Muscle of back (tissue), 13 donors: ENCODE data around the gene TMEM178B. TPM values are rescaled to one million over a fixed set of nuclear protein-coding genes. Genes with fewer than 3 reads are reported as not detected.
"Not testable (repeated sequence)": the region's sequence is repeated elsewhere in the genome, so short reads cannot be mapped to it uniquely, and the experiment has no call there.

Experiments
- DNase-seq, 3 donors: peaks; one replicate each; pipeline versions ENCODE4 v3.0.0 to v3.0.0-alpha.2; 2013
- long read RNA-seq, 9 donors: transcript quantifications; one replicate each; lab custom pipeline, GENCODE V29; 2026
- polyA plus RNA-seq, 10 donors: library from polyadenylated mRNA; unstranded; fragments of 120-200 nt; gene quantifications; one replicate each; pipeline ENCODE4 v1.2.1, GENCODE V29; 2013; ENCODE audit not compliant: insufficient read length in 10 of 10

The TMEM178B gene
- 1 to 10 TPM in 1 of 10 donors, under 1 TPM in 9; 0.38 to 1.4 (median 0.58) TPM for polyA plus RNA-seq
- long read RNA-seq, donor 1: 0 reads
- long read RNA-seq, donor 2: 0 reads
- long read RNA-seq, donor 3: 0 reads
- long read RNA-seq, donor 4: 0 reads
- long read RNA-seq, donor 5: 0 reads
- long read RNA-seq, donor 6: 0 reads
- long read RNA-seq, donor 7: 0 reads
- long read RNA-seq, donor 8: 0 reads
- long read RNA-seq, donor 9: 0 reads

- peak in 1 of 3 donors; percentile 5 for DNase-seq
Observed at GRCh38 chr7:141073641-141074161, at the start of gene TMEM178B. Gene TMEM178B (plus strand): TSS chr7:141074064.

GRCh38 chr7:141024668-141025067 lies 49.2 kb upstream of the TMEM178B start:
- no peak for DNase-seq

- no peak for DNase-seq
Observed at GRCh38 chr7:141027043-141027442, 46.8 kb upstream of the TMEM178B start.

- no peak for DNase-seq
Observed at GRCh38 chr7:141028767-141029166, 45.1 kb upstream of the TMEM178B start.

GRCh38 chr7:141032539-141033323 lies 41.1 kb upstream of the TMEM178B start:
- DNase-seq: not testable (repeated sequence)

GRCh38 chr7:141038100-141038499 lies 35.8 kb upstream of the TMEM178B start:
- not testable (repeated sequence) for DNase-seq

GRCh38 chr7:141039376-141039775 lies 34.5 kb upstream of the TMEM178B start:
- no peak for DNase-seq

GRCh38 chr7:141042222-141043193 lies 31.4 kb upstream of the TMEM178B start:
- no peak for DNase-seq

GRCh38 chr7:141043616-141044015 lies 30.2 kb upstream of the TMEM178B start:
- no peak for DNase-seq

- no peak for DNase-seq
Observed at GRCh38 chr7:141045126-141045841, 28.6 kb upstream of the TMEM178B start.

- no peak for DNase-seq
Observed at GRCh38 chr7:141045842-141046620, 27.8 kb upstream of the TMEM178B start.

GRCh38 chr7:141053626-141054025 lies 20.2 kb upstream of the TMEM178B start:
- no peak for DNase-seq

GRCh38 chr7:141055146-141055545 lies 18.7 kb upstream of the TMEM178B start:
- DNase-seq: no peak

- DNase-seq: no peak
Observed at GRCh38 chr7:141057788-141058187, 16.1 kb upstream of the TMEM178B start.

GRCh38 chr7:141067856-141068255 lies 6.0 kb upstream of the TMEM178B start:
- DNase-seq: not testable (repeated sequence)

- DNase-seq: peak in 1 of 3 donors; percentile 12
Observed at GRCh38 chr7:141071260-141071854, 2.5 kb upstream of the TMEM178B start.

GRCh38 chr7:141071855-141072547 lies 1.9 kb upstream of the TMEM178B start:
- peak in 1 of 3 donors; percentile 4 for DNase-seq

GRCh38 chr7:141072548-141073172 lies 1.2 kb upstream of the TMEM178B start:
- DNase-seq: peak; percentile 18 to 85 (median 78)
